Skeletal muscle satellite cell (primary cell): ENCODE data around the gene FNDC7.

Source experiments
- H3K27me3 ChIP-seq: 2 replicates; pipeline ENCODE4 v1.7.0; 2013; ENCODE audit warnings: low read length; ENCODE audit not compliant: control insufficient read depth, insufficient read depth
- H3K36me3 ChIP-seq: 2 replicates; pipeline ENCODE4 v1.7.0; 2013; ENCODE audit warnings: mild to moderate bottlenecking, control low read depth, low read length; ENCODE audit not compliant: insufficient read depth
- H3K4me1 ChIP-seq: 2 replicates; pipeline ENCODE4 v1.7.0; 2013; ENCODE audit warnings: low read length; ENCODE audit not compliant: control insufficient read depth, insufficient read depth
- H3K4me2 ChIP-seq: 2 replicates; pipeline ENCODE4 v1.7.0; 2013; ENCODE audit warnings: mild to moderate bottlenecking, low read length
- H3K4me3 ChIP-seq: 2 replicates; pipeline ENCODE4 v1.7.0; 2013; ENCODE audit warnings: low read length
- H3K9ac ChIP-seq: 2 replicates; pipeline ENCODE4 v1.7.0; 2013; ENCODE audit warnings: mild to moderate bottlenecking, low read depth, low read length, moderate library complexity
- H3K9me3 ChIP-seq: replicated peaks from 2 replicates; pipeline ENCODE4 v1.7.0; 2013; ENCODE audit warnings: mild to moderate bottlenecking, control low read depth, low read length

Gene FNDC7

DNA sequence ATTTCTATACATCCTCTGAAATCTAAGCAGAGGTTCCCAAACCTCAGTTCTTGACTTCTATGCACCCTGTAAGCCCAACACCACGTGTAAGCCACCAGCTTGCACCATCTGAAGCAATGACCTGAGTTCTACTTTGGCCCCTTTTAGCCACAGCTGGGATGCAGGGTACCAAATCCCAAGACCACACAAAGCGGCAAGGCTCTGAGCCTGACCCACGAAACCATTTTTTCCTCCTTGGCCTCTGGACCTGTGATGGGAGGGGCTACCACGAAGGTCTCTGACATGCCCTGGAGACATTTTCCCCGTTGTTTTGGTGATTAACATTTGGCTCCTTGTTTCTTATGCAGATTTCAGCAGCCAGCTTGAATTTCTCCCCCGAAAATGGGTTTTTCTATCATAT, 72.6 kb downstream of the FNDC7 start:
- no peaks in the 10 kb centered on the region for H3K27me3 ChIP-seq
- H3K4me2 ChIP-seq, result no peak overlapping the region
- H3K9ac ChIP-seq, result no peak overlapping the region
- H3K9me3 ChIP-seq, result peaks cover 13% of the 10 kb centered on the region
- peaks cover 67% of the 10 kb centered on the region for H3K36me3 ChIP-seq
- H3K4me3 ChIP-seq, result no peak overlapping the region
- no peaks in the 10 kb centered on the region for H3K4me1 ChIP-seq

DNA sequence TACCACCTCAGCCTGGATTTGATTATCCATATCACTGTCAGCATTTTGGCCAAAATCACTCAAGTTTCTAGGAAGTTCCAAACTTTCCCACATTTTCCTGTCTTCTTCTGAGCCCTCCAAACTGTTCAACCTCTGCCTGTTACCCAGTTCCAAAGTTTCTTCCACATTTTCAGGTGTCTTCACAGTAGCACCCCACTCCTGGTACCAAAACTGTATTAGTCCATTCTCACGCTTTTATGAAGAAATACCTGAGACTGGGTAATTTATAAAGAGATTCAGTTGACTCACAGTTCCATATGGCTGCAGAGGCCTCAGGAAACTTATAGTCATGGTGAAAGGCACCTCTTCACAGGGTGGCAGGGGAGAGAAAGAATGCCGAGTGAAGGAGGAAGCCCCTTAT, 73.2 kb downstream of the FNDC7 start:
- Histone ChIP-seq H3K9ac (no peak overlapping the region), H3K4me1 (no peaks in the 10 kb centered on the region), H3K4me3 (no peak overlapping the region), H3K4me2 (no peak overlapping the region), H3K36me3 (peaks cover 65% of the 10 kb centered on the region), H3K9me3 (peaks cover 13% of the 10 kb centered on the region), H3K27me3 (no peaks in the 10 kb centered on the region)

DNA sequence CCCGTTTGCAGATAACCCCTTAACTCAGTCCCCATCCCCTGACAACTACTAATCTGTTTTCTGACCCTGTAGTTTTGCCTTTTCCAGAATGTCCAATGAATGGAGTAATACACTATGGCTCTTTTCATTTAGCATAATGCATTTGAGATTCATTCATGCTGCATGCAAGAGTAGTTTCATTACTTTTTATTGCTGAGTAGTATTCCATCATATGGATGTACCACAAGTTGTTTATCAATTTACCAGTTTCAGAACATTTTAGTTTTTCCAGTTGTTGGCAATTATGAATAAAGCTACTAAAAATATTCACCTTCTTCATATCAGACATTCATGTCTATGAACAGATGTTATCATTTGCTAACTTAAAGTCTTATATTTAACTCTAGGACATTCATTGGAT, 79.1 kb downstream of the FNDC7 start:
- Histone ChIP-seq H3K36me3 (peaks cover 53% of the 10 kb centered on the region), H3K4me1 (no peaks in the 10 kb centered on the region)

More for the DNA sequence above, 79.1 kb downstream of the FNDC7 start:
- Histone ChIP-seq H3K9me3 (no peaks in the 10 kb centered on the region), H3K4me3 (no peak overlapping the region), H3K9ac (no peak overlapping the region), H3K27me3 (no peaks in the 10 kb centered on the region), H3K4me2 (no peak overlapping the region)
